HCT116 (cell line): Measurements from ENCODE around the gene CDH4. TPM values are rescaled to one million over a fixed set of nuclear protein-coding genes. Genes with fewer than 3 reads are reported as not detected.

Experiments
- ATAC-seq: fragments of 200-7000 bp; cut with Tn5 transposase; 2 replicates; pipeline ENCODE4 v1.9.1; 2020; ENCODE audit warnings: mild to moderate bottlenecking, moderate library complexity
- BruUV-seq: library from RNA; stranded (reverse); fragments of 400-500 nt; replicated peaks from 2 replicates; lab custom pipeline; 2021; lab: Mats Ljungman, UMichigan
- CTCF ChIA-PET: fragments of 300-600 bp; sonication (Branson Sonifier 250); formaldehyde crosslinking; loops from one replicate; lab custom pipeline; 2021; ENCODE audit warnings: antibody characterized with exemption; lab: Charles Lee
- POLR2A ChIA-PET: fragments of 300-600, 350-600 bp; sonication (Branson Sonifier 250); formaldehyde crosslinking; loops from one replicate; lab custom pipeline; 2021; ENCODE audit warnings: antibody characterized with exemption; lab: Charles Lee
- RAD21 ChIA-PET, 2 experiments: fragments of 300-600 bp; sonication (Branson Sonifier 250); formaldehyde crosslinking; loops; one replicate each; lab custom pipeline; 2023; ENCODE audit warnings: low total read pairs in 2 of 2; ENCODE audit not compliant: uncharacterized antibody in 2 of 2, unreplicated experiment in 2 of 2, low non-redundant PET in 1 of 2; lab: Charles Lee
- DNase-seq: peaks from one replicate; pipeline ENCODE4 v3.0.0-alpha.2; 2010; ENCODE audit warnings: low read depth, low spot score
- H2AFZ ChIP-seq: fragments of 200-600 bp; shearing (Covaris generic), sonication (generic); 2 replicates; pipeline ENCODE4 v1.6.1; 2017; ENCODE audit warnings: low read depth, mixed run types, mixed read lengths, antibody characterized with exemption, low read length; ENCODE audit not compliant: poor library complexity, severe bottlenecking
- H3K27ac ChIP-seq: 2 replicates; pipeline ENCODE4 v1.5.1; 2012; ENCODE audit warnings: low read depth, low read length
- H3K27me3 ChIP-seq: fragments of 200-600 bp; sonication (generic); 2 replicates; pipeline ENCODE4 v1.6.1; 2016; ENCODE audit warnings: mixed run types, low read length, mixed read lengths; ENCODE audit not compliant: insufficient read depth
- H3K36me3 ChIP-seq, 2 experiments: fragments of 200-500 bp in 1 of 2; fragments of 200-600 bp in 1 of 2; sonication (Bioruptor generic) in 1 of 2; sonication (generic) in 1 of 2; 2 replicates each; pipeline versions ENCODE4 v1.5.1 to v1.6.1; 2014 to 2016; ENCODE audit warnings: low read length in 2 of 2, inconsistent platforms in 1 of 2, mixed read lengths in 1 of 2, mixed run types in 1 of 2; ENCODE audit not compliant: insufficient read depth in 2 of 2, control insufficient read depth in 1 of 2
- H3K4me1 ChIP-seq, 2 experiments: fragments of 200-600 bp in 1 of 2; sonication (generic) in 1 of 2; 2 replicates each; pipeline versions ENCODE4 v1.5.1 to v1.6.1; 2012 to 2017; ENCODE audit warnings: low read length in 2 of 2, inconsistent platforms in 1 of 2, mild to moderate bottlenecking in 1 of 2, mixed read lengths in 1 of 2, mixed run types in 1 of 2, moderate library complexity in 1 of 2; ENCODE audit not compliant: insufficient read depth in 2 of 2, control insufficient read depth in 1 of 2
- H3K4me2 ChIP-seq: fragments of 200-600 bp; sonication (generic); 2 replicates; pipeline ENCODE4 v1.6.1; 2017; ENCODE audit warnings: mixed run types, low read length, mixed read lengths
- H3K4me3 ChIP-seq, 2 experiments: fragments of 200-600 bp in 1 of 2; sonication (generic) in 1 of 2; replicated peaks in 1 of 2; 2 replicates each; pipeline ENCODE4 v1.5.1; 2011 to 2016; ENCODE audit warnings: low read length in 2 of 2, control low read depth in 1 of 2, low read depth in 1 of 2, mild to moderate bottlenecking in 1 of 2, mixed read lengths in 1 of 2, mixed run types in 1 of 2
- H3K79me2 ChIP-seq: fragments of 200-600 bp; sonication (generic); 2 replicates; pipeline ENCODE4 v1.6.1; 2017; ENCODE audit warnings: mild to moderate bottlenecking, mixed run types, low read length, moderate library complexity, mixed read lengths; ENCODE audit not compliant: insufficient read depth
- H3K9ac ChIP-seq: fragments of 200-600 bp; sonication (generic); 2 replicates; pipeline ENCODE4 v1.6.1; 2016; ENCODE audit warnings: low read length, mixed read lengths
- H3K9me2 ChIP-seq: fragments of 200-600 bp; sonication (generic), shearing (Covaris generic); 2 replicates; pipeline ENCODE4 v1.6.1; 2017; ENCODE audit warnings: mixed run types, mild to moderate bottlenecking, moderate library complexity; ENCODE audit not compliant: insufficient read depth
- H3K9me3 ChIP-seq, 2 experiments: fragments of 200-500 bp in 1 of 2; fragments of 200-600 bp in 1 of 2; sonication (Bioruptor generic) in 1 of 2; sonication (generic) in 1 of 2; 2 replicates each; pipeline ENCODE4 v1.6.1; 2014 to 2017; ENCODE audit warnings: low read length in 2 of 2, mixed read lengths in 2 of 2, inconsistent platforms in 1 of 2, low read depth in 1 of 2, mild to moderate bottlenecking in 1 of 2, mixed run types in 1 of 2, moderate library complexity in 1 of 2; ENCODE audit not compliant: control insufficient read depth in 1 of 2, insufficient read depth in 1 of 2
- H4K20me1 ChIP-seq: fragments of 200-600 bp; sonication (generic), shearing (Covaris generic); 2 replicates; pipeline ENCODE4 v1.6.1; 2017; ENCODE audit warnings: mixed run types, mild to moderate bottlenecking, moderate library complexity; ENCODE audit not compliant: insufficient read depth
- JUND ChIP-seq: IDR thresholded peaks from 2 replicates; pipeline ENCODE4 v1.6.1; 2012
- MAX ChIP-seq: IDR thresholded peaks from 2 replicates; pipeline ENCODE4 v1.6.1; 2012
- REST ChIP-seq: IDR thresholded peaks from 2 replicates; pipeline ENCODE4 v1.6.1; 2012; ENCODE audit warnings: low read depth
- intact Hi-C: fragments of 100-400 bp; cut with micrococcal nuclease; formaldehyde crosslinking; loops from 2 replicates; pipeline ENCODE4 v1.10.0; 2022
- total RNA-seq: library from RNA; stranded (reverse); gene quantifications from one replicate; pipeline ENCODE4 v1.2.1, GENCODE V29; 2021; ENCODE audit not compliant: unreplicated experiment

The CDH4 gene
- total RNA-seq, 1 experiment from 2014 or later = not detected

GRCh38 chr20:61720348-61720696 lies 468.3 kb downstream of the CDH4 start:
- no peaks in the 10 kb centered on the region for H3K4me1 ChIP-seq
- no peaks in the 10 kb centered on the region for H3K79me2 ChIP-seq
- intact Hi-C loops = no loop called here
- no peak overlapping the region for H3K4me2 ChIP-seq
- no peak for ATAC-seq
- no TSS peak for BruUV-seq
- no peaks in the 10 kb centered on the region for H3K36me3 ChIP-seq
- POLR2A ChIA-PET = no interaction called here
- CTCF ChIA-PET = no interaction called here
- H3K27ac ChIP-seq = no peak overlapping the region
- 0 out of 4 replicates have a peak, but pooled peaks cover 0 to 7% of the 10 kb centered on the region in 2 experiments for H3K9me3 ChIP-seq
- no peaks in the 10 kb centered on the region for H4K20me1 ChIP-seq
- H2AFZ ChIP-seq = no peak overlapping the region
- H3K27me3 ChIP-seq = peaks cover 39% of the 10 kb centered on the region
- no peak for TF ChIP-seq MAX
- TF ChIP-seq REST = no peak
- H3K4me3 ChIP-seq = no peak overlapping the region
- no peak overlapping the region for H3K9ac ChIP-seq
- RAD21 ChIA-PET = no interaction called here
- no peak for DNase-seq
- no peaks in the 10 kb centered on the region for H3K9me2 ChIP-seq

GRCh38 chr20:61722146-61722678 lies 470.2 kb downstream of the CDH4 start:
- Histone ChIP-seq H3K27ac (no peak overlapping the region), H3K27me3 (peaks cover 39% of the 10 kb centered on the region), H3K4me2 (no peak overlapping the region), H3K9me3 (no peaks in the 10 kb centered on the region), H3K79me2 (no peaks in the 10 kb centered on the region), H3K9me2 (no peaks in the 10 kb centered on the region), H3K4me1 (no peaks in the 10 kb centered on the region), H2AFZ (no peak overlapping the region), H3K36me3 (no peaks in the 10 kb centered on the region), H4K20me1 (no peaks in the 10 kb centered on the region), H3K9ac (no peak overlapping the region), H3K4me3 (no peak overlapping the region)
- no TSS peak for BruUV-seq
- ATAC-seq (no peak), DNase-seq (no peak)
- POLR2A ChIA-PET = no interaction called here
- no peak for TF ChIP-seq REST
- TF ChIP-seq JUND = no peak
- intact Hi-C loops = no loop called here
- CTCF ChIA-PET = no interaction called here
- RAD21 ChIA-PET = no interaction called here
